ENCODE data around the gene DDRGK1.

DDRGK1 gene

GRCh38 chr20:3235666-3236324 lies 31.3 kb upstream of the DDRGK1 start:
- no peak for DNase-seq (ENCODE audit: low read depth in 3 of 3, low spot score in 1 of 3)

DNA sequence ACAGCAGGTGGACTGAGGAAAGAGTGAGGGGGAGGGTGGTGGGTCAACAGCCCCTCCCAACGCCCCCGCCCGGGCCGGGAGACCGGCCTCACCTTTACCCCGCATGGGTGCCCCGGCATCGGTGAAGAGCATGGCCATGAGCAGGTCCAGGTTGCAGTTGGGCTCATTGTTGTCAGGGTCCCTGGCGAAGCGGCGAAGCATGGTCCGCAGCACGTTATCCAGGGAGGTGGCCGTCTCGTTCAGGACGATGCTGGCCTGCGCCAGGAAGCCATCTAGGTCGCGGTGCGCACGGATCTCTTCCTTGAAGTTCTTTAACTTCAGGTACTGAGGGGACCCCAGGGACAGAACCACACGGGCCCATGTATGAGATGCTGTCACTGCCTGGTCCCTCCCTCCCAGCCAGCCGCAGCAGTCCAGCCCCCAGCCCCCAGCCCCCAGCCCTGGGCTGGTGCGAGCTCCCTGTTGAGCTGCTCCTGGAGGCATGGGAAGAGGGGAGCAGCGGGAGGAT lies 29.6 kb upstream of the DDRGK1 start:
- no peak for DNase-seq (ENCODE audit: low read depth in 3 of 3, low spot score in 1 of 3)

DNA sequence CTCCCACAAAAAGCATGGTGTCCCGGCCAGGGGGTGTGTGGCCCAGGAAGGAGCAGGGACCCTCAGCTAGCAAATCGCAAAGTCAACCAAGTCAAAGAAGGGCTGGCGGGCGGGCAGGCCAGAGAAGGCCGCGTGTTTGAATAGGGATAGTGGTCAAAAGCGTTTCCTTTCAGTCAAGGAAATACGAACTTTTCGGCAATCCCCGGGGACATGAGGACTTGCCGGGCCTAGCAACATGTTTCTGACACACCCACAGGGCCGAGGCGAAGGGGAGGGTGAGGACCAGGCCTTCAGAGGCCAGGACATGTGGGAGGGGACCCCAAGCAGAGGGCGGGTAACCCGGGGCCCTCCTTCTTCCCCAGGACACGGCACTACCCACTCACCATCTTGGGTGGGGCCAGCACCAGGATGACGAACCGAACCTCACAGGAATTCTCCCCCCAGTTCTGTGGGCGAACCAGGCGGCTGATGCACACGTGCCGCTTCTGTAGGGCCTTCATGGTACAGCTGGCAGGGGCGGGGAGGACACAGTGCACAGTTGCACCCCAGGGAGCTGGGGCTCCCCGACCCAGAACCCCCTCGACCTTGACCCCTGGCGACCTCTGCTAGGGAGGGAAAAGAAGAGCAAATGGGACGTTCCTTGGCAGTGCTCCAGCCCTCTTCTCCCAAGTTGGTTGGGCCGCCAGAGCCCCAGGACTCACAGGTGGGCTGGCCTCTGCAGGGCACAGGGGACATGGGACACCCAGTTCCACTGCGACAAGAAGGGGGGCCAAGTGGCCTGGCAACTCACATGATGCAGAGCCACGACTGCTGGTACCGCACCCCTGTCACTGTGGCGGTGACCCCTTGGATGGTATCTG lies 28.9 kb upstream of the DDRGK1 start:
- DNase-seq (ENCODE audit: low read depth in 3 of 3, low spot score in 1 of 3), result no peak

DNA sequence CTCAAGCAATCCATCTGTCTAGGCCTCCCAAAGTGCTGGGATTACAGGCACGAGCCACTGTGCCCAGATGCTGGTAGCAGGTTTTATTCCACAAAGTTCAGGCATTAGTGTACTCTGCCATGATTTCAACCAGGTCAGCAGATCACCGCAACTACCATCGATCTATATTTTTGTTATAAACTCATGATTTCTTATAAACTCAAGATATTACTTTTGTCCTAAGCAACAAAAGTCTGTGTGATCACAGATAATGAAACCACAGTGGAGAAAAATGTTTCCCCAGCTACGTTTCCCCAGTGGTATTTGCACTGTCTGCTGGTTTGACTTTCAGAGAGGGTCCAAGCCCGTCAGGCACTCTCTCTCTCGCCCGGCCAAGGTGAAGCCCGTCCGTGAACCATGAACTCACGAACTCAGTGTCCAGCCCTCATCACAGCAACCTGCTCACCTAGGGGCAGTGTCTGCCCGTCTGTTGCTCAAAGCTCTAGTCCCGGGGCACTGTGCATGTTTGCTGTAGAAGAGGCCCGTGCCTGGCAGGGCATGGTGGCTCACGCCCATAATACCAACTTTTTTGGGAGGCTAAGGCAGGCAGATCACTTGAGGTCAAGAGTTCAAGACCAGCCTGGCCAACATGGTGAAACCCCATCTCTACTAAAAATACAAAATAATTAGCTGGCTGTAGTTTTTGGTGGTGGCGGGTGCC lies 27.6 kb upstream of the DDRGK1 start:
- DNase-seq (ENCODE audit: low read depth in 3 of 3, low spot score in 1 of 3), result no peak

GRCh38 chr20:3231116-3231515 lies 26.6 kb upstream of the DDRGK1 start:
- DNase-seq (ENCODE audit: low read depth in 3 of 3, low spot score in 1 of 3), result no peak

GRCh38 chr20:3229798-3230197 lies 25.3 kb upstream of the DDRGK1 start:
- no peak for DNase-seq (ENCODE audit: low read depth in 3 of 3, low spot score in 1 of 3)

DNA sequence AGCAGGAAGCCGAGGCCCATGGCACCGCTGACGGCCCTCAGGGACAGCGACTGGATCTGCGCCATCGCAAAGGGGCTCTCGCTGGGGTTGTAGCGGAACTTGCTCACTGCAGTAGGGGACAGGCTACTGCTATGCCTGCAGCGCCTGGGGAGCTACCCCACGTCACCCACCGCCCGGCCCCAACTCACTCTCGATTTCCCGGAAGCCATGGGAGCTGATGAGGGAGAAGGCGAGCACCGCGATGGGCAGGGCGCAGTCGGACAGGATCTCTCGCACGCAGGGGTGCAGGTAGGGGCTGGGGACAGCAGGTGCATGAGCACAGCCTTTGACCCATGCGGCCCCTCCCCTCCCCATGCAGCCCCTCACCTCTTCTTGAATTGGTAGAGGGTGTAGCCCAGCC lies 24.7 kb upstream of the DDRGK1 start:
- DNase-seq (ENCODE audit: low read depth in 3 of 3, low spot score in 1 of 3), result no peak

DNA sequence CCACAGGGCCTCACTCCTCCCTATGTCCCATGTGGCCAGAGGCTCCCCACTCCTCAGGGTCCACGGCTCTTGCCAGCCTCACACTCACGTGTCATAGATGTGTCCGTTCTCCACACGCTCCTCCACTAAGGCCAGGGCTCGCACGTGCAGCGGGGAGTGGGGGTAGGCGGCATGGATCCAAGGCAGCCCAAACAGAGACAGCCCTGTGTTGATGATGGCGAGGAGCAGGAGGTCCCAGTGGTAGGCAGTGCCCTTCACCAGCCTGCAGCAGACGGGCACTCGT lies 24.2 kb upstream of the DDRGK1 start:
- no peak for DNase-seq (ENCODE audit: low read depth in 3 of 3, low spot score in 1 of 3)

DNA sequence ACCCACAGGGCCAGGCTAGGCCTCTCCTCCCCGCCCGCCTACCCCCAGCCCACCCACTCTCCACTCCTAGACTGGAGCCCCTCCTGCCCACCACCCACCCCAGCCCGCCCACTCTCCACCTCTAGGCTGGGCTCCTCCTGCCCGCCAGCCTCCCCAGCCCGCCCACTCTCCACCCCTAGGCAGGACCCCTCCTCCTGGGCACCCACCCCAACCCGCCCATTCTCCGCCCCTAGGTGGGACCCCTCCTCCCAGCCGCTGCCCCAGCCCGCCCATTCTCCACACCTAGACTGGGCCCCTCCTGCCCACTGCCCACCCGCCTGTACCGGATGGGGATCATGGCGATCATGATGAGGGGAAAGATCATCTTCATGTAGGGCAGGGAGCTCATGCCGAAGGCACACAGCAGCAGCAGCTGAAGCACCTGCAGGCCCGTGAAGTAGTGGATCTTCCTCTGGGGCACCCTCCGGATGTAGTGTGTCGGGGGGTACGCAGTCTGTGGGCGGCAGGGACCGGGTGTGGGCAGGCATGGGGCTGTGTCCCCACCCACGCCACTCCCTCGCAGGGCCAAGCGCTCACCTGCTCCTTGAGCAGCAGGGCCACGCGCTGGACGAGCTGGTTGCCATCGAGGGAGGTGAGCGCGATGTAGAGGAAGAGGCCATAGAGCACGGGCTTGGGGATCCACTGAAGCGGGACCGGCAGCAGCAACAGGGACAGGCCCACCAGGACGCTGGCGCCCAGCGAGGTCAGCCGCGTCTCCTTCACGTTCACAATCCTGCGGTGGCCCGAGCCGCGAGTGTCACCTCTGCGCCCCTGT lies 23.7 kb upstream of the DDRGK1 start:
- no peak for DNase-seq (ENCODE audit: low read depth in 3 of 3, low spot score in 1 of 3)

DNA sequence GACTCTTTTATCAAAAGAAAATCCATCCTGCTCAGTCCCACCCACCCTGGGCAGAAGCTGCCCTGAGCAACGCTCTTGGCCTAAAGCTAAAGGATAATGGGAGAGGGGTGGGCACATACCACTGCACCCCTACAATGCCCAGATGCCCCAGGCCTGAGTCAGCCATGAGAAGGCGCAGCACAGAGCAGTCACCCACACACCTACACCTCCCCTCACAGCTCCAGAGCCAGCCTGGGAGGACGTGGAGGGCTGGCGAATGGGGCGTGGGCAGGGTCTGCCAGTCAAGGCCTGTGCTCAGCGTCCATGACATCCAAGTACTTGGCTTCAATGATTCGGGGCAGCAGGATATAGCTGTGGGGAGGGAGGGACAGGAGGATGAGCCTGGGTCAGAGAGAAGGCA lies 23.0 kb upstream of the DDRGK1 start:
- no peak for DNase-seq (ENCODE audit: low read depth in 3 of 3, low spot score in 1 of 3)

- DNase-seq (ENCODE audit: low read depth in 3 of 3, low spot score in 1 of 3), result no peak
Observed at GRCh38 chr20:3226864-3227263, 22.4 kb upstream of the DDRGK1 start.

DNA sequence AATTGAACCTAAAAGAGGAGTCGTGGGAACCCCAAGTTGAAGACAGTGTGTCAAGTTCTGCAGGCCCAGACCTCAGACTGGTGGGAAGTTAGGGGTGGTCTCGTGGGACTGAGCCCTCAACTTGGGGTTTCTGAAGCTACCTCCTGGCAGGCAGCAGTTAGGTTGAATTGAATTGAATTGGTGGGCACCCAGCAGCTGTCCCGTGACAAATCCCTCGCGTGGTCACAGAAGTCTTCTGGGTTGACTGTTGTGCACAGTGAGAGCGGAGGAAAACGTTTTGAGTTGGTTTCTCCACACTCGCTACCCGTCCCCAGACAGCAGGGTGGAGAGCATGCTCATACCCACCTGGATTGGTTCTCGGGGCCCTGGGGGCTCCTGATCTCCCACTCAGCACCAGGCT lies 21.6 kb upstream of the DDRGK1 start:
- no peak for DNase-seq (ENCODE audit: low read depth in 3 of 3, low spot score in 1 of 3)

GRCh38 chr20:3224681-3225421 lies 20.4 kb upstream of the DDRGK1 start:
- no peak for DNase-seq (ENCODE audit: low read depth in 3 of 3, low spot score in 1 of 3)

DNA sequence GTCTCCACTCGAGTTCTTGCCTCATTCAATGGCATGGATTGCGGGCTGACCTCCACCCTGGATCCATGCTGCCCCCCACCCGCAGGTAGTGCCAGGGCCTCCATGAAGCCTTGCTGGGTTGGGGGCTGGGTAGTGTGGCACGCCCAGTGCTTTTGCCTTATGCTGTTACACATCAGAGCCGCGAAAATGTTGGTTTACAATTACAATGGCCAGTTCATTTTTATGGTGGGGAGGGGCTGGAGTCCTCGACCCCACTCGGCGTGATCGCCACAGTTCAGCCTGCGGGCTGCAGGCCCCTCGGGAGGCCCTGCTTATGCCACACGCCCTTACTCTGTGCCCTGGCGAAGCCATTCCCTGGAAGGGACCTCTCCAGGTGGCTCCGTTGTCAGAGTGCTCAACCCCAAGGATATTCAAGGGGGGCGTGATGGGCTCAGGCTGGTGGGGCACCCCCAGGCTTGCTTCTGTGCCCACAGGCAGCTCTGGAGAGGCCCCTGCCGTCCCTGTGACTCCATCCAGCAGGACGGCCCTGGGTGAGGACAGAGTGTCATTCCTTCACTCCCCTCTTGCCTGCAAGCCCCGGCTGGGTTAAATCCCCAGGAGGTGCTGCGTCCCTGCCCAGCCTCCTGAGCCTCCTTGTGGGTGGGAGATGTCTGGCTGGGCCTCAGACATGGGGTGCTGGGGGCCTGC lies 19.7 kb upstream of the DDRGK1 start:
- no peak for DNase-seq (ENCODE audit: low read depth in 3 of 3, low spot score in 1 of 3)

- no peak for DNase-seq (ENCODE audit: low read depth in 3 of 3, low spot score in 1 of 3)
Observed at GRCh38 chr20:3223651-3223993, 19.1 kb upstream of the DDRGK1 start.

- DNase-seq (ENCODE audit: low read depth in 3 of 3, low spot score in 1 of 3), result no peak
Observed at GRCh38 chr20:3222635-3223600, 18.4 kb upstream of the DDRGK1 start.

- no peak for DNase-seq (ENCODE audit: low read depth in 3 of 3, low spot score in 1 of 3)
Observed at GRCh38 chr20:3221398-3222226, 17.1 kb upstream of the DDRGK1 start.

Measured in stimulated activated CD4-positive, alpha-beta T cell treated with anti-CD3 and anti-CD28 coated beads, TNF-alpha, amount 100 ng/mL, for 1 hour (primary cell).